ENCODE measurements around the gene DCLRE1B. TPM values are rescaled to one million over a fixed set of nuclear protein-coding genes. Genes with fewer than 3 reads are reported as not detected.

The DCLRE1B gene
- total RNA-seq, 4 donors from 2014 or later, result 1.5 to 7.2 (median 3.9) TPM

DNA sequence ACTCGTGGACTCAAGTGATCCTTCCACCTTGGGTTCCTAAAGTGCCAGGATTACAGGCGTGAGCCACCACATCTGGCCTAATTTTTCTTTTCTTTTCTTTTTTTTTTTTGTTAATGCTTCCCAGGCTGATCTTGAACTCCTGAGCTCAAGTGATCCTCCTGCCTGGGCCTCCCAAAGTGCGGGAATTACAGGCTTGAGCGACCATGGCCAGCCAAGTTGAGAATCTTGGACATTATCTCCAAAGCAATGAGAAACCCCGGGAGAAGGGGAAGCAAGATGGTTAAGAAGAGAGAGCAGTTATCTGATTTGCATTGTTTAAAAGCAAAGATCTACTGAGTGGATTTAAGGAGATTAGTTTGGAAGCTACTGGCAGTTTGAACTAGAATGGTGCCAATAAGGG lies 33.1 kb downstream of the DCLRE1B start:
- TF ChIP-seq POLR2A (IDR thresholded peaks at IDR 0.05), result no peak
- TF ChIP-seq, protein P1, sequence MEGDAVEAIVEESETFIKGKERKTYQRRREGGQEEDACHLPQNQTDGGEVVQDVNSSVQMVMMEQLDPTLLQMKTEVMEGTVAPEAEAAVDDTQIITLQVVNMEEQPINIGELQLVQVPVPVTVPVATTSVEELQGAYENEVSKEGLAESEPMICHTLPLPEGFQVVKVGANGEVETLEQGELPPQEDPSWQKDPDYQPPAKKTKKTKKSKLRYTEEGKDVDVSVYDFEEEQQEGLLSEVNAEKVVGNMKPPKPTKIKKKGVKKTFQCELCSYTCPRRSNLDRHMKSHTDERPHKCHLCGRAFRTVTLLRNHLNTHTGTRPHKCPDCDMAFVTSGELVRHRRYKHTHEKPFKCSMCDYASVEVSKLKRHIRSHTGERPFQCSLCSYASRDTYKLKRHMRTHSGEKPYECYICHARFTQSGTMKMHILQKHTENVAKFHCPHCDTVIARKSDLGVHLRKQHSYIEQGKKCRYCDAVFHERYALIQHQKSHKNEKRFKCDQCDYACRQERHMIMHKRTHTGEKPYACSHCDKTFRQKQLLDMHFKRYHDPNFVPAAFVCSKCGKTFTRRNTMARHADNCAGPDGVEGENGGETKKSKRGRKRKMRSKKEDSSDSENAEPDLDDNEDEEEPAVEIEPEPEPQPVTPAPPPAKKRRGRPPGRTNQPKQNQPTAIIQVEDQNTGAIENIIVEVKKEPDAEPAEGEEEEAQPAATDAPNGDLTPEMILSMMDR (IDR thresholded peaks at IDR 0.05), result no peak
- DNase-seq, result no peak

DNA sequence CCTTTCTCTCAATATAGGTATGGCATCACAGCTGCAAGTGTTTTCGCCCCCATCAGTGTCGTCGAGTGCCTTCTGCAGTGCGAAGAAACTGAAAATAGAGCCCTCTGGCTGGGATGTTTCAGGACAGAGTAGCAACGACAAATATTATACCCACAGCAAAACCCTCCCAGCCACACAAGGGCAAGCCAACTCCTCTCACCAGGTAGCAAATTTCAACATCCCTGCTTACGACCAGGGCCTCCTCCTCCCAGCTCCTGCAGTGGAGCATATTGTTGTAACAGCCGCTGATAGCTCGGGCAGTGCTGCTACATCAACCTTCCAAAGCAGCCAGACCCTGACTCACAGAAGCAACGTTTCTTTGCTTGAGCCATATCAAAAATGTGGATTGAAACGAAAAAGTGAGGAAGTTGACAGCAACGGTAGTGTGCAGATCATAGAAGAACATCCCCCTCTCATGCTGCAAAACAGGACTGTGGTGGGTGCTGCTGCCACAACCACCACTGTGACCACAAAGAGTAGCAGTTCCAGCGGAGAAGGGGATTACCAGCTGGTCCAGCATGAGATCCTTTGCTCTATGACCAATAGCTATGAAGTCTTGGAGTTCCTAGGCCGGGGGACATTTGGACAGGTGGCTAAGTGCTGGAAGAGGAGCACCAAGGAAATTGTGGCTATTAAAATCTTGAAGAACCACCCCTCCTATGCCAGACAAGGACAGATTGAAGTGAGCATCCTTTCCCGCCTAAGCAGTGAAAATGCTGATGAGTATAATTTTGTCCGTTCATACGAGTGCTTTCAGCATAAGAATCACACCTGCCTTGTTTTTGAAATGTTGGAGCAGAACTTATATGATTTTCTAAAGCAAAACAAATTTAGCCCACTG lies 35.5 kb downstream of the DCLRE1B start:
- DNase-seq, result no peak
- TF ChIP-seq POLR2A (IDR thresholded peaks at IDR 0.05), result no peak
- TF ChIP-seq, protein P1 (IDR thresholded peaks at IDR 0.05), result no peak
- Histone ChIP-seq H3K27me3 (no peaks in the 10 kb centered on the region), H3K36me3 (no peaks in the 10 kb centered on the region), H3K4me1 (no peaks in the 10 kb centered on the region), H3K4me3 (no peak overlapping the region), H3K27ac (no peak overlapping the region), H3K9me3 (no peaks in the 10 kb centered on the region)
- intact Hi-C loops (cut with DNase I; ENCODE audit: low total_unique reads), result no loop called here

More for the DNA sequence above, 33.1 kb downstream of the DCLRE1B start:
- intact Hi-C loops (cut with DNase I; ENCODE audit: low total_unique reads), result no loop called here
- no peak overlapping the region for H3K27ac ChIP-seq
- H3K4me3 ChIP-seq, result no peak overlapping the region
- no peaks in the 10 kb centered on the region for H3K36me3 ChIP-seq
- no peaks in the 10 kb centered on the region for H3K9me3 ChIP-seq
- no peaks in the 10 kb centered on the region for H3K4me1 ChIP-seq
- no peaks in the 10 kb centered on the region for H3K27me3 ChIP-seq

DNA sequence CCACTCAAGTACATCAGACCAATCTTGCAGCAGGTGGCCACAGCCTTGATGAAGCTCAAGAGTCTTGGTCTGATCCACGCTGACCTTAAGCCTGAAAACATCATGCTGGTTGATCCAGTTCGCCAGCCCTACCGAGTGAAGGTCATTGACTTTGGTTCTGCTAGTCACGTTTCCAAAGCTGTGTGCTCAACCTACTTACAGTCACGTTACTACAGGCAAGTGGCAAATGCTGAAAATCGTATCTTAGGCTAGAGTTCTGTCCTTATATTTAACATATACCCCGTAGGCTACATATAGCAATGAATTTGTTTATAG lies 36.1 kb downstream of the DCLRE1B start:
- no peaks in the 10 kb centered on the region for H3K27me3 ChIP-seq
- intact Hi-C loops (cut with DNase I; ENCODE audit: low total_unique reads), result no loop called here
- H3K27ac ChIP-seq, result no peak overlapping the region
- TF ChIP-seq POLR2A (IDR thresholded peaks at IDR 0.05), result no peak
- TF ChIP-seq, protein P1 (IDR thresholded peaks at IDR 0.05), result no peak
- no peak overlapping the region for H3K4me3 ChIP-seq
- H3K4me1 ChIP-seq, result no peaks in the 10 kb centered on the region
- H3K36me3 ChIP-seq, result no peaks in the 10 kb centered on the region
- H3K9me3 ChIP-seq, result no peaks in the 10 kb centered on the region
- no peak for DNase-seq

DNA sequence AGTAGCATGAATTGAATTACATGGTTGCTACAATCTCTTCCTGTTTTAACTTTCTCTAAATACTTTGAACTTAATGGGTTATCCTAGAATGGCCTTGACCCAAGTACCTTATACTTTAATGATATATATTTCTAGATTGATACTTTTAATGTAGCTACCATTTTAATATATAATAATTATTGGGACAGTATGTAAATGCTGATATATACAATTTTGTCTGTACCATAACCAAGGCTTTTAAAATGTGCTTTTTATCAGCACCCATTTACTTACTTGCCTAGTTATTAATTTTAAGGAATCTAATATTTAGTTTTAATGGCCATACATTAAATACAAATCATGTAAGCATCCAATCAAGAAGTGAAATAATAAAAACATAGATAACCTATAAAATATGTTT lies 37.4 kb downstream of the DCLRE1B start:
- H3K27ac ChIP-seq, result no peak overlapping the region
- H3K27me3 ChIP-seq, result no peaks in the 10 kb centered on the region
- H3K9me3 ChIP-seq, result no peaks in the 10 kb centered on the region
- DNase-seq, result no peak
- H3K4me3 ChIP-seq, result no peak overlapping the region
- H3K4me1 ChIP-seq, result peaks cover 0 to 3% of the 10 kb centered on the region in 2 donors
- intact Hi-C loops (cut with DNase I; ENCODE audit: low total_unique reads), result no loop called here
- no peaks in the 10 kb centered on the region for H3K36me3 ChIP-seq
- no peak for TF ChIP-seq POLR2A (IDR thresholded peaks at IDR 0.05)
- TF ChIP-seq, protein P1 (IDR thresholded peaks at IDR 0.05), result no peak

GRCh38 chr1:113943028-113943811 lies 38.1 kb downstream of the DCLRE1B start:
- no peaks in the 10 kb centered on the region for H3K36me3 ChIP-seq
- H3K4me1 ChIP-seq, result peaks cover 0 to 6% of the 10 kb centered on the region in 2 donors
- H3K4me3 ChIP-seq, result no peak overlapping the region
- intact Hi-C loops (cut with DNase I; ENCODE audit: low total_unique reads), result no loop called here
- DNase-seq, result no peak
- H3K27ac ChIP-seq, result no peak overlapping the region
- H3K27me3 ChIP-seq, result no peaks in the 10 kb centered on the region
- no peaks in the 10 kb centered on the region for H3K9me3 ChIP-seq
- TF ChIP-seq, protein P1 (IDR thresholded peaks at IDR 0.05), result no peak
- TF ChIP-seq POLR2A (IDR thresholded peaks at IDR 0.05), result no peak

Data from uterus (tissue), 4 donors.